CD4-positive, alpha-beta T cell treated with Interleukin-17A for 1 hour (primary cell): ENCODE data around the gene SLC13A2.

ENCODE experiments used
- DNase-seq: peaks from one replicate; pipeline ENCODE4 v3.0.0-alpha.2; 2020

Gene SLC13A2

GRCh38 chr17:28493460-28493859, 20.0 kb downstream of the SLC13A2 start:
- no peak for DNase-seq

- DNase-seq: peak; percentile 74
These were observed 21.2 kb downstream of the SLC13A2 start for GRCh38 chr17:28494445-28495188.

GRCh38 chr17:28495635-28496034, 22.2 kb downstream of the SLC13A2 start:
- no peak for DNase-seq

GRCh38 chr17:28497931-28498330, 24.5 kb downstream of the SLC13A2 start:
- no peak for DNase-seq

- DNase-seq: no peak
These were observed 25.4 kb downstream of the SLC13A2 start for GRCh38 chr17:28498652-28499363.

- DNase-seq: no peak
These were observed 25.9 kb downstream of the SLC13A2 start for GRCh38 chr17:28499364-28499664.

- no peak for DNase-seq
These were observed 26.4 kb downstream of the SLC13A2 start for GRCh38 chr17:28499684-28500357.

GRCh38 chr17:28500712-28501379, 27.4 kb downstream of the SLC13A2 start:
- no peak for DNase-seq

- DNase-seq: no peak
These were observed 28.2 kb downstream of the SLC13A2 start for GRCh38 chr17:28501421-28502284.

- no peak for DNase-seq
These were observed 30.0 kb downstream of the SLC13A2 start for GRCh38 chr17:28503420-28503819.

GRCh38 chr17:28505986-28506665, 32.7 kb downstream of the SLC13A2 start, which contains the start of gene FOXN1:
Gene FOXN1, plus strand, starts transcription at chr17:28506348. Its CDS starts 17,622 bp downstream, at chr17:28523970.
- DNase-seq: no peak

GRCh38 chr17:28506763-28507487, 33.5 kb downstream of the SLC13A2 start:
- DNase-seq: no peak

- DNase-seq: no peak
These were observed 34.2 kb downstream of the SLC13A2 start for GRCh38 chr17:28507567-28508203.

GRCh38 chr17:28508211-28508724, 34.8 kb downstream of the SLC13A2 start:
- DNase-seq: no peak

GRCh38 chr17:28509789-28510188, 36.3 kb downstream of the SLC13A2 start:
- no peak for DNase-seq

GRCh38 chr17:28511858-28512461, 38.5 kb downstream of the SLC13A2 start:
- no peak for DNase-seq

- DNase-seq: no peak
These were observed 40.0 kb downstream of the SLC13A2 start for GRCh38 chr17:28513476-28513875.

GRCh38 chr17:28514561-28515002, 41.1 kb downstream of the SLC13A2 start:
- no peak for DNase-seq

GRCh38 chr17:28515518-28515917, 42.1 kb downstream of the SLC13A2 start:
- DNase-seq: no peak

GRCh38 chr17:28518132-28518531, 44.7 kb downstream of the SLC13A2 start:
- DNase-seq: no peak
